ENCODE results near the gene MYBPC2.
"Not testable (repeated sequence)": the region's sequence is repeated elsewhere in the genome, so short reads cannot be mapped to it uniquely, and the experiment has no call there.

The MYBPC2 gene

GRCh38 chr19:50387868-50388245 lies 44.8 kb upstream of the MYBPC2 start:
- H3K9ac ChIP-seq (ENCODE audit: insufficient read length, low read depth) = no peak overlapping the region
- peaks cover 2% of the 10 kb centered on the region for H3K4me1 ChIP-seq (ENCODE audit: insufficient read depth, insufficient read length)
- peaks cover 41% of the 10 kb centered on the region for H3K36me3 ChIP-seq (ENCODE audit: insufficient read depth, insufficient read length, low read length)
- H3K9me3 ChIP-seq (ENCODE audit: insufficient read depth, low read length) = peaks cover 19% of the 10 kb centered on the region; the same call in 1 of the 2 replicates
- no peak overlapping the region for H3K4me3 ChIP-seq (ENCODE audit: insufficient read length, low read depth)
- no peaks in the 10 kb centered on the region for H3K27me3 ChIP-seq (ENCODE audit: insufficient read depth, insufficient read length)
- no peak for DNase-seq (ENCODE audit: low read depth, low spot score)
- no peak for TF ChIP-seq YY1 (IDR thresholded peaks at IDR 0.05; ENCODE audit: insufficient read depth, insufficient read length)
- TF ChIP-seq SUZ12 (IDR thresholded peaks at IDR 0.05; ENCODE audit: extremely low read depth, insufficient read depth, insufficient read length) = no peak
- no peak for TF ChIP-seq ZNF274 (IDR thresholded peaks at IDR 0.05; ENCODE audit: low read depth, low read length)

DNA sequence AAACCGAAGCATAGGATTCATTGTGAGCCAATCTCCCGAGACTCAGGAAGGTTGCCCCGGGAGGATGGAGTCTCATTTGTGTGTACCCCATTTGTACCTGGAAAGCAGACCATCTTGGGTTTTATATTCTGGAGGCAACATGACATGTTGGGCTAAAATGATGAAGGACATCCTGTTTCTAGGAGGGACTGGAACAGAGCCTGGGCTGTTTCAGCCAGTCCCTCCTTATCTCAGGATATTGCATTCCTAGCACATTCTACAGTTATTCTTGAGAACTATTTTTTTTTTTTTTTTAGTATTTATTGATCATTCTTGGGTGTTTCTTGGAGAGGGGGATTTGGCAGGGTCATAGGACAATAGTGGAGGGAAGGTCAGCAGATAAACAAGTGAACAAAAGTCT lies 42.4 kb upstream of the MYBPC2 start:
- not testable (repeated sequence) for H3K9ac ChIP-seq (ENCODE audit: insufficient read length, low read depth); H3K4me3 ChIP-seq (ENCODE audit: insufficient read length, low read depth); H3K4me1 ChIP-seq (ENCODE audit: insufficient read depth, insufficient read length); H3K27me3 ChIP-seq (ENCODE audit: insufficient read depth, insufficient read length); DNase-seq (ENCODE audit: low read depth, low spot score)
- peaks cover 19% of the 10 kb centered on the region; the same call in 1 of the 2 replicates for H3K9me3 ChIP-seq (ENCODE audit: insufficient read depth, low read length)
- H3K36me3 ChIP-seq (ENCODE audit: insufficient read depth, insufficient read length, low read length) = peaks cover 53% of the 10 kb centered on the region

- not testable (repeated sequence) for H3K4me1 ChIP-seq (ENCODE audit: insufficient read depth, insufficient read length); H3K9ac ChIP-seq (ENCODE audit: insufficient read length, low read depth); H3K4me3 ChIP-seq (ENCODE audit: insufficient read length, low read depth); H3K27me3 ChIP-seq (ENCODE audit: insufficient read depth, insufficient read length); DNase-seq (ENCODE audit: low read depth, low spot score)
- H3K36me3 ChIP-seq (ENCODE audit: insufficient read depth, insufficient read length, low read length) = peaks cover 53% of the 10 kb centered on the region
- peaks cover 19% of the 10 kb centered on the region; the same call in 1 of the 2 replicates for H3K9me3 ChIP-seq (ENCODE audit: insufficient read depth, low read length)
These were observed 41.7 kb upstream of the MYBPC2 start for GRCh38 chr19:50390952-50391351.

GRCh38 chr19:50392759-50393158 lies 39.9 kb upstream of the MYBPC2 start:
- H3K27me3 ChIP-seq (ENCODE audit: insufficient read depth, insufficient read length) = no peaks in the 10 kb centered on the region
- TF ChIP-seq ZNF274 (IDR thresholded peaks at IDR 0.05; ENCODE audit: low read depth, low read length) = no peak
- TF ChIP-seq SUZ12 (IDR thresholded peaks at IDR 0.05; ENCODE audit: extremely low read depth, insufficient read depth, insufficient read length) = no peak
- TF ChIP-seq YY1 (IDR thresholded peaks at IDR 0.05; ENCODE audit: insufficient read depth, insufficient read length) = no peak
- no peak for DNase-seq (ENCODE audit: low read depth, low spot score)
- no peaks in the 10 kb centered on the region for H3K4me1 ChIP-seq (ENCODE audit: insufficient read depth, insufficient read length)
- no peak overlapping the region for H3K9ac ChIP-seq (ENCODE audit: insufficient read length, low read depth)
- H3K36me3 ChIP-seq (ENCODE audit: insufficient read depth, insufficient read length, low read length) = peaks cover 39% of the 10 kb centered on the region
- no peak overlapping the region for H3K4me3 ChIP-seq (ENCODE audit: insufficient read length, low read depth)
- peaks cover 19% of the 10 kb centered on the region; the same call in 1 of the 2 replicates for H3K9me3 ChIP-seq (ENCODE audit: insufficient read depth, low read length)

DNA sequence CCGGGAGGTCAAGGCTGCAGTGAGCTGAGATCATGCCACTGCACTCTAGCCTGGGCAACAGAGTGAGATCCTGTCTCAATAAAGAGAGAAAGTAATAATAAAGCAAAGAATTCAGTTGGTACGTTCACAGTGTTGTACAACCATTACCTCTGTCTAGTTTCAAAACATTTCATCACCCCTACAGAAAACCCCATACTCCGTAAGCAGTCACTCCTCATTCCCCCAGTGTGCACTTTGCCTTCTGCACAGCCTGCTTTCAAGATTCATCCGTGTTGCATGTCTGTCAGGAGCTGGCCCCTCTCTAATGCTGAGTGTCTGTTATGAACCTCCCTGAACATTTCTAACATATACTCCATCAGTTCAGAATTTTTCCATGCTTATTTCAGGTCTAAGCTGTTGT lies 39.1 kb upstream of the MYBPC2 start:
- peaks cover 32% of the 10 kb centered on the region for H3K36me3 ChIP-seq (ENCODE audit: insufficient read depth, insufficient read length, low read length)
- H3K4me1 ChIP-seq (ENCODE audit: insufficient read depth, insufficient read length) = no peaks in the 10 kb centered on the region
- peaks cover 19% of the 10 kb centered on the region; the same call in 1 of the 2 replicates for H3K9me3 ChIP-seq (ENCODE audit: insufficient read depth, low read length)
- no peak for DNase-seq (ENCODE audit: low read depth, low spot score)
- no peak for TF ChIP-seq SUZ12 (IDR thresholded peaks at IDR 0.05; ENCODE audit: extremely low read depth, insufficient read depth, insufficient read length)
- no peak overlapping the region for H3K9ac ChIP-seq (ENCODE audit: insufficient read length, low read depth)
- no peak overlapping the region for H3K4me3 ChIP-seq (ENCODE audit: insufficient read length, low read depth)
- H3K27me3 ChIP-seq (ENCODE audit: insufficient read depth, insufficient read length) = no peaks in the 10 kb centered on the region

DNA sequence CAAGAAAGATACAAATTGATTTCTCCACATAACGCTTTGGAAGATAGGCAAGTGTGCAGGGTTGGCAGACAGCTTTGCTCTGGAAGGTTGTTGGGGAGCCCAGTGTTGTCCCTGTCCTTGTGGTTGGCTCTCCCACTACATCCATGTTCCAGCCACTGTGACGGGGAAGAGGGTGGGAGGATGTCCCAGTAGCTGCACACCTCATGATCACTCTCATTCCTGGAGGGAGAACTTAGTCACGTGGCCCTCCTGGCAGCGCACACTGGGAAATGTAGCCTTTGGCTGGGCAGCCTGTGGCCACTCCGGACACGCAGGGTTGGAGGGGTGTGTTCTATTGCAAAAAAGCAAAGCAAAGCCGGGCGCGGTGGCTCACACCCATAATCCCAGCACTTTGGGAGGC lies 38.7 kb upstream of the MYBPC2 start:
- DNase-seq (ENCODE audit: low read depth, low spot score) = no peak
- no peak overlapping the region for H3K9ac ChIP-seq (ENCODE audit: insufficient read length, low read depth)
- no peak for TF ChIP-seq ZNF274 (IDR thresholded peaks at IDR 0.05; ENCODE audit: low read depth, low read length)
- no peak for TF ChIP-seq SUZ12 (IDR thresholded peaks at IDR 0.05; ENCODE audit: extremely low read depth, insufficient read depth, insufficient read length)
- no peak for TF ChIP-seq YY1 (IDR thresholded peaks at IDR 0.05; ENCODE audit: insufficient read depth, insufficient read length)
- H3K36me3 ChIP-seq (ENCODE audit: insufficient read depth, insufficient read length, low read length) = peaks cover 33% of the 10 kb centered on the region
- H3K9me3 ChIP-seq (ENCODE audit: insufficient read depth, low read length) = peaks cover 19% of the 10 kb centered on the region; the same call in 1 of the 2 replicates
- no peak overlapping the region for H3K4me3 ChIP-seq (ENCODE audit: insufficient read length, low read depth)
- no peaks in the 10 kb centered on the region for H3K27me3 ChIP-seq (ENCODE audit: insufficient read depth, insufficient read length)
- no peaks in the 10 kb centered on the region for H3K4me1 ChIP-seq (ENCODE audit: insufficient read depth, insufficient read length)

- H3K9me3 ChIP-seq (ENCODE audit: insufficient read depth, low read length) = no peaks in the 10 kb centered on the region
- no peaks in the 10 kb centered on the region for H3K27me3 ChIP-seq (ENCODE audit: insufficient read depth, insufficient read length)
- H3K36me3 ChIP-seq (ENCODE audit: insufficient read depth, insufficient read length, low read length) = peaks cover 43% of the 10 kb centered on the region
- H3K4me3 ChIP-seq (ENCODE audit: insufficient read length, low read depth) = no peak overlapping the region
- no peaks in the 10 kb centered on the region for H3K4me1 ChIP-seq (ENCODE audit: insufficient read depth, insufficient read length)
- TF ChIP-seq YY1 (IDR thresholded peaks at IDR 0.05; ENCODE audit: insufficient read depth, insufficient read length) = no peak
- no peak for TF ChIP-seq ZNF274 (IDR thresholded peaks at IDR 0.05; ENCODE audit: low read depth, low read length)
- TF ChIP-seq SUZ12 (IDR thresholded peaks at IDR 0.05; ENCODE audit: extremely low read depth, insufficient read depth, insufficient read length) = no peak
- DNase-seq (ENCODE audit: low read depth, low spot score) = no peak
- no peak overlapping the region for H3K9ac ChIP-seq (ENCODE audit: insufficient read length, low read depth)
These were observed 33.9 kb upstream of the MYBPC2 start for GRCh38 chr19:50398675-50399367.

GRCh38 chr19:50399368-50399745 lies 33.3 kb upstream of the MYBPC2 start:
- Histone ChIP-seq H3K27me3 (ENCODE audit: insufficient read depth, insufficient read length) (no peaks in the 10 kb centered on the region), H3K9ac (ENCODE audit: insufficient read length, low read depth) (no peak overlapping the region), H3K9me3 (ENCODE audit: insufficient read depth, low read length) (no peaks in the 10 kb centered on the region), H3K4me1 (ENCODE audit: insufficient read depth, insufficient read length) (no peaks in the 10 kb centered on the region), H3K36me3 (ENCODE audit: insufficient read depth, insufficient read length, low read length) (peaks cover 43% of the 10 kb centered on the region), H3K4me3 (ENCODE audit: insufficient read length, low read depth) (no peak overlapping the region)
- TF ChIP-seq YY1 (IDR thresholded peaks at IDR 0.05; ENCODE audit: insufficient read depth, insufficient read length) (no peak), SUZ12 (IDR thresholded peaks at IDR 0.05; ENCODE audit: extremely low read depth, insufficient read depth, insufficient read length) (no peak), ZNF274 (IDR thresholded peaks at IDR 0.05; ENCODE audit: low read depth, low read length) (no peak)
- no peak for DNase-seq (ENCODE audit: low read depth, low spot score)

All from NT2/D1 (cell line).